GM18873 (cell line): ENCODE data around the gene SND1.
"Not testable (repeated sequence)": the region's sequence is repeated elsewhere in the genome, so short reads cannot be mapped to it uniquely, and the experiment has no call there.

Source experiments
- ATAC-seq: cut with Tn5 transposase; IDR thresholded peaks from one replicate; pipeline ENCODE4 v1.9.1; 2021; ENCODE audit warnings: mild to moderate bottlenecking, moderate library complexity, moderate number of reproducible peaks; ENCODE audit not compliant: unreplicated experiment, low FRiP score

The SND1 gene

GRCh38 chr7:127652333-127653248 lies 597 bp downstream of the SND1 start:
- ATAC-seq = no peak

- ATAC-seq = no peak
Measured at GRCh38 chr7:127653396-127653795, 1.4 kb downstream of the SND1 start.

DNA sequence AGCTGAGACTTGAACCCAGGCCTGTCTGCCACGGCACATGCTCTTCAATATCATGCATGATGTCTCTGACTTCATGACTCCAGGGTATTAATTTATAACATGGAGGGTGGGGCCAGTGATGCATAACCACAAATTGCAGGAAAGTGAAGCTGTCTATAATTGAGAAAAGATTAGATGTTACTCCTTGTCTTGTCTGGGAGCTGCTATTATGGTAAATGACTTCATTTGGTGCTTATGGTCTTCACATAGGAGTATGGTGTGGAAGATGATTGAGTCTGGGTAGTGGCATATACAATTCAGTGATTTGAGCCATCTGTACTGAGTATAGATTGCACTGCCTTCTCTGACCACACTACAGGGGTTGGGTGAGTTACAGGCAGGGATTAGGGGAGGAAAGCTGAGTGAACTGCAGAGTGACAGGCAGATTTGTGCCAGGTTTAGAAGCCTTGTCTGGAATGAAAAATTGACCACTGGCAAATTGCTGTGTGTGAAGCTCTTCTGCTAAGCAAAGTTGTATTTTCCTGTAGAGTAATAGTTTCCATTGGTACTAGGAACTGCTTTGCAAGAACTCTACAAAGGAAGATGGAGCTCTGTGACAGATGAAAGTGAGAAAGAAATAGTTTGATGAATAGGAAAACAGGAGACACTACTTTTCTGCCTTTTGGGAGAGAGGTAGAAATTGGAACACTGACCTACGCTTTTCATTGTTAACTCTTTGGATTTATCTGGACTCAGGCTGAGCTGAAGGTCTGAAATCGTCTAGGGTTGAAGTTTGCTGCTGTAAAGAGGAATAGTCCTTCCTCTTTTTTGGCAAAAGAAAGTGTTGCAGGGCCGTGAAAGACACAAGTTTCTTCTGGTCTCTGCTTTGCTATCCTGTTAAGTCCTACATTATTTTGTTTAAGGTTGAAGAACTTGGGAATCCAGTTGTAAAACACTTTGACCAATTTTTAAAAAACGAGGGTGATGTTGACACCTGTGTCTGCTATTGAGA lies 2.7 kb downstream of the SND1 start:
- ATAC-seq = no peak

DNA sequence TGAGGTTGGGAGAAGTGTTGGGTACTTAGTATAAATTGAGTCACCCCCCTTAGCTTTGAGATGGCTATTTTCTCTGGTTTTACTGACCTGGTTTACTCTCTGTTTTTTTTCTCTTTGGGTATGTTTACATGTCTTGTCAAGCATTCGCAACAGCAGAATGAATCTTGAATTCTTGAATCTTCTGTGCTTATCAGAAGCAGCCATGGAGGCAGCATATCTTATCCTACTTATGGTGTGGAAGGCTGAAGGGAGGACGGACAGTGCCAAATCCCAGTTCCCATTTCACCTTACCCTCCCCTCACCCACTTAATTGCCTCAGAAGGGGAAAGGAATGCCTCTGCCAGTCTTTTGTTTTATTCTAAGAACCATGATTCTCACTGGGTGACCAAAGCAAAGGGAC lies 3.7 kb downstream of the SND1 start:
- no peak for ATAC-seq

- no peak for ATAC-seq
Measured at GRCh38 chr7:127657500-127657899, 5.5 kb downstream of the SND1 start.

DNA sequence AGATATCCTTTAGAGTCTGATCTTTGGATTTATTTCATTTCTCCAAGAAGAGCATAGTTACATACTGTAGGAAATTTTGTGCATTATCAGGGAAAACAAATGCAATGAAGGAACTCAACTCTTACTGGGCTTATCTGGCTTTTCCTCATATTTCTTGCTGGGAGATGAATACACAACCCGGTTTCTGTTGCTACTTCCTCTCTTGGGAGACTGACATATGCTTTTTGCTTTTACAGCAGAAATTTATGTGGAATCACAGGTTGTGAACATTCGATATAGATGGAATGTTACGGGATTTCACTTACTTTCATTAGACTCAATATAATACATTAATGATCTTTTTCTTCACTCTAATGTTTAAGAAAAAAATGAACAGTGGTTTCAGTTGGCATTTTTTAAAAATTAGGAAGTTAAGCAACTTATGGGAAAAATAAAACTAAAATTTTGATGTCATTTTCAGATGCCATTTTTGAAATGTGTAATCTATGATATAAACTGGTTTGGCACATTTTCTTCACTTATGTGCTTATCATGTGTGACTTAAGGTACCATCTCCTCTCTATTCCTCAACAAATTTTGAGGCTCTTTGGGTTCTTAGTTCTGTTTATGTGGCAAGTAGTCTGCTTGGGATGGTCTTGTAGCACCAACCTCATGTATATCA lies 7.1 kb downstream of the SND1 start:
- no peak for ATAC-seq

- no peak for ATAC-seq
Measured at GRCh38 chr7:127665922-127666321, 13.9 kb downstream of the SND1 start.

GRCh38 chr7:127666602-127667001 lies 14.6 kb downstream of the SND1 start:
- no peak for ATAC-seq

- ATAC-seq = no peak
Measured at GRCh38 chr7:127667017-127667670, 15.2 kb downstream of the SND1 start.

DNA sequence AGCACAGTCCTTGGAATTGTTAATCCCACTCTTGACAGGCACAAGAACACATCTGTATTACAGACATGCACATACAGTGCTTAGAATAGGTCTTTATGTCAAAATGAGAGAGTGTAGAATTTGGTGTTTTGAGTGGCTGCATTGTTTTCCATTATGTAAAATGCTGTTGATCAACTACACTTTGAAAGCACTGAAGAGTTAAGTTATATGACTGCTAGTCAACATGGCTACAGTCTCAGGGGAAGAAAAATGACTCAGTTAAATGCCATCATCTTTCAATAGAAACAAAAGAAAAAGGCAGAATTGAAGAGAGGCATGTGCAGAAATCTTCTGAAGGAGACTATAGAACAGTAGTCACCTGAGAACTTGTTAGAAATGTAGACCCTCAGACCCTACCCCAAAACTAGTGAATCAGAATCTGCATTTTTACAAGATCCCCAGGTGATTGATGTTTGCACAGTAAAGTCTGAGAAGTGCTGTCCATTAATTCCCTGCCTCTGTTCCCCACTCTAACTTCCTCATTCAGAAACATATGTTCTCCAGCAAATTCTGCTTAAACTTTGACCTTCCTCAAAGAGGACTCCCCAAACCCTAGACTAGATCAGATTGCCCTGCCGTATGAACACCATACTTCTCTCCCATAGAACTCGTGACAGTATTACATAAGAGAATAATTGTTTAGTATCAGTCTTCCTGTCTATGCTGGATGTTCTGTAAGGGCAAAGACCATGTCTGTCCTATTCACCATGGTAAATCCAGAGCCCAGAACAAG lies 16.0 kb downstream of the SND1 start:
- no peak for ATAC-seq

DNA sequence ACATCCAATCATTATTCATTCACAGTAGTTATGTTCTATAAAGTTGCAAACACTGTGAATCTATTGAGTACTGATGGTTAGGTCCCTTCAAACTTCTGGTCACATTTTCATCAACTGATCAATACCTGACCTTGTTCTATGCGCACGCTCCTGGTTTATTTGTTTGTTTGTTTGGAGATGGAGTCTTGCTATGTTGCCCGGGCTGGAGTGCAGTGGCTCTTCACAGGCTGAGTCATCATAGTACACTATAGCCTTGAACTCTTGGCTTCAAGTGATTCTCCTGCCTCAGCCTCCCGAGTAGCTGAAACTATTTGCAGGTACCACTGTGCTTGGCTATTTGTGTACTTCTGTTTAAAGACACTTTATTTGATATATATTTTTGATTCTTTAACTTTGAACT lies 19.3 kb downstream of the SND1 start:
- no peak for ATAC-seq

DNA sequence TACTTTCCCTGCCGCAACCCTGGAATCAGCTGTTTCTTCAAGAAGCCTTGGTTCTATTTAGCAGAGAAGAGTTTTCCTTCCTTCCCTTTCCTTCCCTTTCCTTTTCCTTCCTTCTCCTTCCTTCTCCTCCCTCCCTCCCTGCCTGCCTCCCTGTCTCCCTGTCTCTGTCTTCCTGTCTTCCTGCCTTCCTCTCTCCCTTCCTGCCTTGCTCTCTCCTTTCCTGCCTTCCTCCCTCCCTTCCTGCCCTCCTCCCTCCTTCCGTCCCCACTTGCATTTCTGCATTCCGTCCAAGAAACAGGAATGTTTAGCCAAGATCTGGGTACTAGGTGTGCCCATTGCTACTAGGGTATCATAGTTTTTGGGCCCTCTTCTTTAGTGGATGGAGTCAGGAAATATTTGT lies 21.9 kb downstream of the SND1 start:
- ATAC-seq = no peak

GRCh38 chr7:127674361-127674760 lies 22.4 kb downstream of the SND1 start:
- no peak for ATAC-seq

DNA sequence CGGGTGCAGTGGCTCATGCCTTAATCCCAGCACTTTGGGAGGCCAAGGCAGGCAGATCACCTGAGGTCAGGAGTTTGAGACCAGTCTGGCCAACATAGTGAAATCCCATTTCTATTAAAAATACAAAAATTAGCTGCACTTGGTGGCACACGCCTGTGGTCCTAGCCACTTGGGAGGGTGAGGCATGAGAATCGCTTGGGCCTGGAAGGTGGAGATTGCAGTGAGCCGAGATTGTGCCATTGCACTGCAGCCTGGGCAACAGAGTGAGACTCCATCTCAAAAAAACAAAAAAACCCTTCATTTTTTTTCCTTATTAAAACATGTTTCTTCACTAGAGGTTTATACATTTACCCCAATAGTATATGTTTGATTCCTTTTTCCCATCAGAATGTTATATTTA lies 22.9 kb downstream of the SND1 start:
- ATAC-seq = not testable (repeated sequence)

DNA sequence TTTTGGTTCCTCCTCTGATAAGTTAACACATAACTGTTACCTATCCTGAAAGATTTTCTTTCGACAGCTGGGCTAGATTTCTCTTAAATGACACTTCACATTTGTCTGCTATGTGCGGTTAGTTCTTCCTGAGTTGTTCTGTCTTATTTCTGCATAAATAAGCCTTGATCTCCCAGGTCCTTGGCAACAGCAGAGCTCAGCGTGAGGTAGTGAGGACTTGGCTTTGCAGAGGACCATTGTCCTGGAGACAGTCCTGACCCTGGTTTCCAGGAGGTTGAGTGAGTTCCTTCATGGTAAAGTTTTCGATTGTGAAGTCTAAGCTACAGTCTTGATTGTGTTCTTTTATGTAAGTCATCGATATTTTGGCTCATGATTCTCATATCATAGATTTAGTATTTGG lies 23.7 kb downstream of the SND1 start:
- ATAC-seq = no peak

- no peak for ATAC-seq
Measured at GRCh38 chr7:127677433-127678230, 25.6 kb downstream of the SND1 start.

DNA sequence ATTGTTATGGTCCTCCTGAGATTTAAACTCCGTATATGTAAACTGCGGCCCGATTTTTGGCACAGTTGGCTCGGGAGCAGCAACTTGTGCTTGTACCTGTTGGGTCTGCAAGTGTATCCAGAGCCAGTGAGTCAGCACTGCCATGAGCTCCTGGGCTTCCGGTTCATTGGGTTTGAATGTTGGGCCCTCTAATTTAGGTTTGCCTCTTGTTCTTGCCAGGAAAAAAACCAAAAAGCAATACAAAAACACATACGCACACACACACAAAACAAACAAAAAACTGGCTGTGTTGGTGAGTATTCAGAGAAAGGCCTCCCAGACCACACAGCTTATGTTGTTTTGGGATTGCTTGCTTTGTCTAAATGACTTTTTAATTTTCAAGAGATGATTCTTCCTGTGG lies 26.3 kb downstream of the SND1 start:
- ATAC-seq = no peak

DNA sequence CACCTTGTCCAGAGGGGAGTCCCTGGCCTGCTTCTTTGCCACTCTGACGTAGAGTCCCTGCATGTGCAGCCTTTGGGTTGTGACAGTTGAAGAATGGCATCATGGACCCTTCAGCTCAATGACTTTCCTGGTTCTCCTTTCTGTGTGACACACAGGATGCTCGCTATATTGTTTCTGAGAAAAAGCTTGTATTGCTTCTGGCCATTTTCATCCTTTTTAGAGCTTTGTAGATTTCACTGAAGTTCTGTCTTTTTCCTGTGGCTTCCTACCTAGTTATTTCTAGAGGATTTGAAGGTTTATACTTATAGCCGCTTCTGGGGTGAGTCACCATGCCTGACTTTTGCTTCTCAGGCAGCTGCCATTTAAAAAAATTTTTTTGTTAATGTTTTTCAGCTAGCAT lies 27.0 kb downstream of the SND1 start:
- peak; percentile 86 for ATAC-seq

DNA sequence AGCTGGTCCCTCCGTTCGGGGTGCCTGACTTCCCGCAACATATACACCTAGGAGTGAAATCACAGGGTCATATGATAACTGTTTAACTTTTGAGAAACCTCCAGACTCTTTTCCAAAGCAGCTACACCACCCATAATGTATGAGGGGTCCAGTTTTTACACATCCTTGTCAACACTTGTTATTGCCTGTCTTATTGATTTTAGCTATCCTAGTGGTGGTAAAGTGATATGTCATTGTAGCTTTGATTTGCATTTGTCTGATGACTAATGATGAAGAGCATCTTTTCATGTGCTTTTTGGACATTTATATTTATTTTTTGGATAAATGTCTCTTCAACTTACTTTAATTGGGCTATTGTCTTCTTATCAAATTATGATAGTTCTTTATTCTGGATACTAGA lies 29.0 kb downstream of the SND1 start:
- ATAC-seq = no peak
